Occipital lobe (tissue), 2 donors: ENCODE results near the gene ZNF670. TPM values are rescaled to one million over a fixed set of nuclear protein-coding genes. Genes with fewer than 3 reads are reported as not detected.
"Not testable (repeated sequence)": the region's sequence is repeated elsewhere in the genome, so short reads cannot be mapped to it uniquely, and the experiment has no call there.

Experiments
- DNase-seq: peaks from one replicate; lab custom pipeline; 2025; lab: John Stamatoyannopoulos, UW
- total RNA-seq: library from RNA; depleted of rRNA; stranded (reverse); fragments of >200 nt; gene quantifications from one replicate; pipeline ENCODE4 v1.2.3, GENCODE V29; 2014

Gene ZNF670
- total RNA-seq: 24.8 TPM

GRCh38 chr1:247078258-247079140 lies at the start of gene ZNF670:
Gene ZNF670 (minus strand): TSS chr1:247078811. CDS start chr1:247078596, 215 bp downstream.
- peak; percentile 92 for DNase-seq

GRCh38 chr1:247127519-247128282 lies 49.1 kb upstream of the ZNF670 start:
- not testable (repeated sequence) for DNase-seq

GRCh38 chr1:247126601-247127000 lies 48.0 kb upstream of the ZNF670 start:
- DNase-seq: not testable (repeated sequence)

GRCh38 chr1:247126166-247126565 lies 47.6 kb upstream of the ZNF670 start:
- not testable (repeated sequence) for DNase-seq

GRCh38 chr1:247121382-247121781 lies 42.8 kb upstream of the ZNF670 start:
- DNase-seq: no peak

GRCh38 chr1:247120408-247120668 lies 41.7 kb upstream of the ZNF670 start:
- DNase-seq: not testable (repeated sequence)

GRCh38 chr1:247119600-247120407 lies 41.2 kb upstream of the ZNF670 start:
- no peak for DNase-seq

GRCh38 chr1:247118946-247119446 lies 40.4 kb upstream of the ZNF670 start:
- DNase-seq: no peak

- no peak for DNase-seq
Measured at GRCh38 chr1:247115545-247115944, 36.9 kb upstream of the ZNF670 start.

GRCh38 chr1:247115141-247115510 lies 36.5 kb upstream of the ZNF670 start:
- DNase-seq: no peak

GRCh38 chr1:247114351-247115140 lies 35.9 kb upstream of the ZNF670 start:
- DNase-seq: no peak

- DNase-seq: no peak
Measured at GRCh38 chr1:247113733-247114271, 35.2 kb upstream of the ZNF670 start.

- DNase-seq: no peak
Measured at GRCh38 chr1:247113094-247113497, 34.5 kb upstream of the ZNF670 start.

GRCh38 chr1:247112479-247112781 lies 33.8 kb upstream of the ZNF670 start:
- DNase-seq: no peak

- DNase-seq: peak; percentile 17
Measured at GRCh38 chr1:247111700-247112478, 33.3 kb upstream of the ZNF670 start.

GRCh38 chr1:247111259-247111699 lies 32.7 kb upstream of the ZNF670 start:
- no peak for DNase-seq

- no peak for DNase-seq
Measured at GRCh38 chr1:247110627-247111258, 32.1 kb upstream of the ZNF670 start.

- no peak for DNase-seq
Measured at GRCh38 chr1:247107694-247108093, 29.1 kb upstream of the ZNF670 start.

GRCh38 chr1:247105966-247106365 lies 27.4 kb upstream of the ZNF670 start:
- no peak for DNase-seq
